ENCODE measurements around the gene LIAS. TPM values are rescaled to one million over a fixed set of nuclear protein-coding genes. Genes with fewer than 3 reads are reported as not detected.
"Not testable (repeated sequence)": the region's sequence is repeated elsewhere in the genome, so short reads cannot be mapped to it uniquely, and the experiment has no call there.

LIAS gene
- total RNA-seq, 2 experiments from 2014 or later, result 35.8 to 42.5 TPM

DNA sequence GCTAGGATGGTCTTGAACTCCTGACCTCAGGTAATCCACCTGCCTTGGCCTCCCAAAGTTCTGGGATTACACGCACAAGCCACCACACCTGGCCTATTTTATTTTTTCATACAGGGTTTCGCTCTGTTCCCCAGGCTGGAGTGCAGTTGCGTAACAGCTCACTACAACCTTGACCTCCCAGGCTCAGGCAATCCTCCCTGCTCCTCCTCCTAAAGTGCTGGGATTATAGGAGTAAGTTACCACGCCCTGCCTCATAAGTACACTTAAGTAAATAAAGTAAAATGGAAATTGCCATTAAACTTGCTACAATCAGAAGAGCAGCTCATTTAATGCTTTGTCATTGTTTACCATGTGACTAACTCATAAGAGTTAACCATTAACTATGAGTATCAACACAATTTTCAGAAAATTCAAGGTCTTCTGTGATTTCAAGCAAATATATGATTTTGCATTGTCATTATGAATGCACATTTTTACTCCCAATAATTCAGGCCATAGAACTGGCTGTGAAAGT, 56.1 kb downstream of the LIAS start:
- peaks cover 4% of the 10 kb centered on the region for H3K36me3 Mint-ChIP-seq (ENCODE audit: low read depth)
- DNase-seq, result no peak
- no peak overlapping the region for H3K4me3 Mint-ChIP-seq
- CTCF ChIA-PET, result interaction anchor here (0.6 kb wide), 1 partner anchor 84 kb away, joined by 3 read pairs; no protein-coding TSS in a partner anchor
- no peaks in the 10 kb centered on the region for H3K4me1 Mint-ChIP-seq (ENCODE audit: low read depth)
- intact Hi-C loops (cut with micrococcal nuclease), result no loop called here
- H3K27ac Mint-ChIP-seq, result no peak overlapping the region
- POLR2A ChIA-PET, result interaction anchor here (0.8 kb wide), 1 partner anchor 12 kb away, joined by 3 read pairs; the partner anchor contains the start of gene UGDH
- H3K27me3 Mint-ChIP-seq, result no peaks in the 10 kb centered on the region
- TF ChIP-seq, protein P1, sequence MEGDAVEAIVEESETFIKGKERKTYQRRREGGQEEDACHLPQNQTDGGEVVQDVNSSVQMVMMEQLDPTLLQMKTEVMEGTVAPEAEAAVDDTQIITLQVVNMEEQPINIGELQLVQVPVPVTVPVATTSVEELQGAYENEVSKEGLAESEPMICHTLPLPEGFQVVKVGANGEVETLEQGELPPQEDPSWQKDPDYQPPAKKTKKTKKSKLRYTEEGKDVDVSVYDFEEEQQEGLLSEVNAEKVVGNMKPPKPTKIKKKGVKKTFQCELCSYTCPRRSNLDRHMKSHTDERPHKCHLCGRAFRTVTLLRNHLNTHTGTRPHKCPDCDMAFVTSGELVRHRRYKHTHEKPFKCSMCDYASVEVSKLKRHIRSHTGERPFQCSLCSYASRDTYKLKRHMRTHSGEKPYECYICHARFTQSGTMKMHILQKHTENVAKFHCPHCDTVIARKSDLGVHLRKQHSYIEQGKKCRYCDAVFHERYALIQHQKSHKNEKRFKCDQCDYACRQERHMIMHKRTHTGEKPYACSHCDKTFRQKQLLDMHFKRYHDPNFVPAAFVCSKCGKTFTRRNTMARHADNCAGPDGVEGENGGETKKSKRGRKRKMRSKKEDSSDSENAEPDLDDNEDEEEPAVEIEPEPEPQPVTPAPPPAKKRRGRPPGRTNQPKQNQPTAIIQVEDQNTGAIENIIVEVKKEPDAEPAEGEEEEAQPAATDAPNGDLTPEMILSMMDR (IDR thresholded peaks at IDR 0.05), result no peak
- H3K9me3 Mint-ChIP-seq, result no peaks in the 10 kb centered on the region
- no peak for ATAC-seq

DNA sequence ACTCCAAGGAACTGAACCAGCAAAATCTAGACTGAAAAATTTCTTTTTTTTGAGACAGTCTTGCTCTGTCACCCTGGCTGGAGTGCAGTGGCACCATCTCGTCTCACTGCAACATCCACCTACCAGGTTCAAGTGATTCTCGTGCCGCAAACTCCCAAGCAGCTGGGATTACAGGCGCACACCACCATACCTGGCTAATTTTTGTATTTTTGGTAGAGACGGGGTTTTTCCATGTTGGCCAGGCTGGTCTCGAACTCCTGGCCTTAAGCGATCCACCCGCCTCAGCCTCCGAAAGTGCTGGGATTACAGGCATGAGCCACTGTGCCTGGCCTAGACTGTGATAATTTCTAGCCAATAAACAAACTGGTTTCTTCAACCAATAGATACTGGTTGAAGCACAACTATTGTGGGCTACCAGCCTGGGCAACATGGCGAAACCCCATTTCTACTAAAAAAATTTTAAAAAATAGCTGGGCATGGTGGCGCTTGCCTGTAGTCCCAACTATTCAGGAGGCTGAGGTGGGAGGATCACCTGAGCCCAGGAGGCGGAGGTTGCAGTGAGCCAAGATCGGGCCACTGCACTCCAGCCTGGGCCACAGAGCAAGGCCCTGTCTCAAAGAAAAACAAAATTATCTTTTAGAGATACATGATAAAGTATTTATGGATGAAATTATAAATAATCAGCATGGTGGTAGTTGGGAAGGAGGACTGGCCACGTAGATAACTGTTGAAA, 57.0 kb downstream of the LIAS start:
- H3K4me3 Mint-ChIP-seq; CTCF ChIA-PET; DNase-seq; intact Hi-C loops (cut with micrococcal nuclease); H3K4me1 Mint-ChIP-seq (ENCODE audit: low read depth); H3K27me3 Mint-ChIP-seq; H3K27ac Mint-ChIP-seq; H3K36me3 Mint-ChIP-seq (ENCODE audit: low read depth); H3K9me3 Mint-ChIP-seq; ATAC-seq: not testable (repeated sequence)
- POLR2A ChIA-PET, result interaction anchor here (0.8 kb wide), 1 partner anchor 11 kb away, joined by 3 read pairs; the partner anchor contains the start of gene UGDH

DNA sequence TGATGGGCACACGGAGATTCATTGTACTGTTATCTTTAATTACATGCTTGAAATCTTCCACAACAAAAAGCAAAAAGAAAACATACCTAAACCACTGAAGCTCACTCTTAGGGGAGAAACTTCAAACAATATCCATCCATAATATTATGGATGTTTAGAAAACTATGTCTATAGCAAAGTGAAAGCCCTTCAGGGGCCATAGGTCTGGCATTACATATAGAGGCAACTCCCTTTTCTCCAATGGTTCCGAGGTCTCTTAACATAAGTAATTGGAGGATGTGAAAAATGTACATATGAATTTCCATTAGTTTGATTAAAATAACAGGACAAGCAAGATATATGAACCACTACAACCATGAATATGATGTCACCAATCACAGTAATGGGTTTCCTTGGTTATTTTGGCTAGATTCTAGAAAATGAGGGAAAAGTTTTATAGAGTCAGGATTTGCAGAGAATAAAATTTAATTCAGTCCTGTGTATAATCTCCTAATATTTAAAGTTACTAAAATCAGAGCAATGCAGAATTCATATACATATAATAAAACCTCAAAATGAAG, 57.6 kb downstream of the LIAS start:
- Mint-ChIP-seq H3K36me3 (ENCODE audit: low read depth) (peaks cover 4% of the 10 kb centered on the region), H3K9me3 (no peaks in the 10 kb centered on the region), H3K27me3 (no peaks in the 10 kb centered on the region), H3K27ac (no peak overlapping the region), H3K4me1 (ENCODE audit: low read depth) (no peaks in the 10 kb centered on the region), H3K4me3 (no peak overlapping the region)
- TF ChIP-seq, protein P1 (IDR thresholded peaks at IDR 0.05), result no peak
- ATAC-seq, result no peak
- no peak for DNase-seq
- ChIA-PET POLR2A (interaction anchor here (0.6 kb wide), 1 partner anchor 55 kb away, joined by 3 read pairs; no protein-coding TSS in a partner anchor), CTCF (no interaction called here)
- intact Hi-C loops (cut with micrococcal nuclease), result no loop called here

DNA sequence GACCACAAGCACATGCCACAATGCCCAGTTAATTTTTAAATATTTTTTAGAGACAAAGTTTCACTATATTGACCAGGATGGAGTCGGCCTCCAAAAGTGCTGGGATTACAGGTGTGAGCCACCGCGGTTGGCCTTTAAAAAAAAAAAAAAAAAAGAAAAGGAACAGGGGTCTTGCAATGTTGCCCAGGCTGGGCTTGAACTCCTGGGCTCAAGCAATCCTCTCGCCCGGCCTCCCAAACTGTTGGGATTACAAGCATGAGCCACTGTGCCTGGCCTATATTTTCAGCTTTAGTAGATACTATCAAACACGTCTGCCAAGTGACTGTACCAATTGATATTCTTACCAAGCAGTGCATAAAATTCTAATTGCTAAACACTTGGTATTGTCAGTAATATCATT, 59.6 kb downstream of the LIAS start:
- no peak overlapping the region for H3K4me3 Mint-ChIP-seq
- CTCF ChIA-PET, result no interaction called here
- intact Hi-C loops (cut with micrococcal nuclease), result no loop called here
- POLR2A ChIA-PET, result no interaction called here
- H3K36me3 Mint-ChIP-seq (ENCODE audit: low read depth), result no peaks in the 10 kb centered on the region
- ATAC-seq (no peak), DNase-seq (no peak)
- H3K9me3 Mint-ChIP-seq, result no peaks in the 10 kb centered on the region
- TF ChIP-seq, protein P1 (IDR thresholded peaks at IDR 0.05), result no peak
- no peak overlapping the region for H3K27ac Mint-ChIP-seq
- H3K4me1 Mint-ChIP-seq (ENCODE audit: low read depth), result no peaks in the 10 kb centered on the region
- no peaks in the 10 kb centered on the region for H3K27me3 Mint-ChIP-seq

DNA sequence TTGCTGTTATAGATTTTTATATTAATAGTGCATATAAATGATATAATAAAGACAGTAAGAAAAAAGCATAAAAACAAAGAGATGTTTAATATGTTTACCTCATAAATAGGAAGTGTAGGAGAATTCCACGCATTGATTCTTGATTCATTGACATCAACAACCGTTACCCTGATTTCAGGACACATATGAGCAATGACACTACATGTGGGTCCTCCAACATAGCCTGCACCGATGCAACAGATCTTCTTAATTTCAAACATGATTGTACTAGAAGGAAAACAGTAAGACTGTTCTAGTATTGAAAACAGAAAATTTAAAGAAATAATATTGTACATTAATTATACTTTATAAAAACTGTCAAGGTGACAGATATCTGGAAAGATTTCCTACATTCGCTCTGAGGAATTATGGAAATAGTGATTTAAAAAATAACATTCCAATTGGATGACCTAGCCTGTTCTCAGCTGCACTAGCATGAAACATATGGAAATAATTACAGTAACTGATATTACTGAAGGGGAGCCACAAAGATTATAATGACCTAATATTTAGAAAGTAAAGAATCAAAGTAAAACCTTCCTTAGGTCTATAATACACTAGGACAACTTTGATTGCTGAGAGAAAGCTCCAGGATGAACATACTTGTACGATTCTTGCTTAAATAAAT, 62.5 kb downstream of the LIAS start:
- H3K4me3 Mint-ChIP-seq, result no peak overlapping the region
- no peak overlapping the region for H3K27ac Mint-ChIP-seq
- H3K27me3 Mint-ChIP-seq, result no peaks in the 10 kb centered on the region
- peaks cover 11% of the 10 kb centered on the region for H3K4me1 Mint-ChIP-seq (ENCODE audit: low read depth)
- no peak for DNase-seq
- POLR2A ChIA-PET, result no interaction called here
- H3K36me3 Mint-ChIP-seq (ENCODE audit: low read depth), result no peaks in the 10 kb centered on the region
- no peak for ATAC-seq
- H3K9me3 Mint-ChIP-seq, result no peaks in the 10 kb centered on the region
- CTCF ChIA-PET, result interaction anchor here (1.0 kb wide), 1 partner anchor 125 kb away, joined by 3 read pairs; no protein-coding TSS in a partner anchor
- TF ChIP-seq, protein P1 (IDR thresholded peaks at IDR 0.05), result no peak
- intact Hi-C loops (cut with micrococcal nuclease), result no loop called here
